GM19023 (cell line): ENCODE data around the gene GALNS.
"Not testable (repeated sequence)": the region's sequence is repeated elsewhere in the genome, so short reads cannot be mapped to it uniquely, and the experiment has no call there.

Source experiments
- ATAC-seq: cut with Tn5 transposase; IDR thresholded peaks from one replicate; pipeline ENCODE4 v1.9.1; 2021; ENCODE audit warnings: mild to moderate bottlenecking, moderate library complexity; ENCODE audit not compliant: unreplicated experiment

The GALNS gene

GRCh38 chr16:88889702-88890352 lies 33.1 kb upstream of the GALNS start:
- ATAC-seq: not testable (repeated sequence)

GRCh38 chr16:88888461-88889387 lies 32.0 kb upstream of the GALNS start:
- no peak for ATAC-seq

- no peak for ATAC-seq
These were observed 31.3 kb upstream of the GALNS start for GRCh38 chr16:88888057-88888456.

DNA sequence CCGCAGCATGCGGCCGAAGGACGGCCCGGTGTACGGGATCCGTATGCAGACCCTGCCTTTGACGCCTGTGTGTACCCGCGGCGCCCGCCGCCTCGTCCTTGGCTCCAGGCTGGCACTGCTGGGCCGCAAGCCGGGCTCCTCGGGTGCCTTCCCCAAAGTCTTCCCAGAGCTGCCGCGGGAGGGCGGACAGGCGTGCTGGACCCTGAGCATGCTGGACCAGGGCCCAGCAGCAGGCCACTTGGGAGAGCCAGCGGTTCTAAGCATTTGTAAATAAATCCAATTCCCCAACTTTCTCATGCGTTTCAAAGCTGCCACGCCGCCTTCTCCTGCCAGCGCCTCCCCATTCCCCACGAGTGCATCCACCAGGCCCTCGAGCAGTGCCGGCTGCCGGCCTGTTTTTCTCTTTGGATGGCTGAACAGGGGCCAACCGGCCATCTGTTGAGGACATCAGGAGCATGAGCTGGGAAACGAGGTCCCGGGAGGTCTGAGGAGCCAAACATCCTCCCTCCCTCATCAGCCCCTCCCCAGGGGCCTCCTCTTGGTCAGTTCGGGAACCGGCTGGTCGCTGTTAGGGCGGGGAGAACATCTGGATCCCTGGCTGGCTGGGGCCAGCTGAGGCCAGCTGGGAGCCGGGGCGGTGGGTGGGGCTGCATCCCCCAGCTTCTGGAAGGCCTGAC lies 30.2 kb upstream of the GALNS start:
- ATAC-seq: no peak

- ATAC-seq: no peak
These were observed 29.7 kb upstream of the GALNS start for GRCh38 chr16:88886420-88886844.

DNA sequence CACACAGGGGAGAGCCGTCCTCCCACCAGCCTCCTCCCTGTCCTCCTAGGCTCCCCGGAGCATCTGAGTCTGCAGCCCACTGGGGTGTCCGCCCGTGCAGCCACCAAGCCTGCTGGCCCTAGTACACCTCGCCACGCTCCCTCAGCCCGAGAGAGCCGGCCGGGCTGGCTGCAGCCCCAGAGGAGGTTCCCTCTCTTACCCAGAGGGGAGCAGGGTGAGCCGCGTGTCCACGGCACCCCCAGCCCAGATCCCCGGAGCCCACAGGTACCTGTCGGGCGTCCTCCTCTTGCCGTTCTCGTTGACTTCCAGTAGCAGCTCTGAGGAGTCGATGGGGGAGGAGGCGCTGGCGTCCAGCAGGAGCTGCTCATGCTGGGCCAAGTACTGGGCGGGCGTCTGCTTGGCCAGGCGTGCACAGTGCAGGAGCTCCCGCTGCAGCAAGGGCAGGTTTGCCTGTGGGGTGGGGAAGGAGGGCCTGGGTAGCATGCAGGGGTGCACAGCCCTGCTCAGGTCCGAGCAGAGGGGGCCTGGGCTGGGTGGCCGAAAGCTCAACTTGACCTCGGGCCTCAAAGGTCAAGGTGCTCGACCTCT lies 29.0 kb upstream of the GALNS start:
- ATAC-seq: no peak

- no peak for ATAC-seq
These were observed 28.0 kb upstream of the GALNS start for GRCh38 chr16:88884569-88885271.

- no peak for ATAC-seq
These were observed 27.2 kb upstream of the GALNS start for GRCh38 chr16:88883946-88884345.

DNA sequence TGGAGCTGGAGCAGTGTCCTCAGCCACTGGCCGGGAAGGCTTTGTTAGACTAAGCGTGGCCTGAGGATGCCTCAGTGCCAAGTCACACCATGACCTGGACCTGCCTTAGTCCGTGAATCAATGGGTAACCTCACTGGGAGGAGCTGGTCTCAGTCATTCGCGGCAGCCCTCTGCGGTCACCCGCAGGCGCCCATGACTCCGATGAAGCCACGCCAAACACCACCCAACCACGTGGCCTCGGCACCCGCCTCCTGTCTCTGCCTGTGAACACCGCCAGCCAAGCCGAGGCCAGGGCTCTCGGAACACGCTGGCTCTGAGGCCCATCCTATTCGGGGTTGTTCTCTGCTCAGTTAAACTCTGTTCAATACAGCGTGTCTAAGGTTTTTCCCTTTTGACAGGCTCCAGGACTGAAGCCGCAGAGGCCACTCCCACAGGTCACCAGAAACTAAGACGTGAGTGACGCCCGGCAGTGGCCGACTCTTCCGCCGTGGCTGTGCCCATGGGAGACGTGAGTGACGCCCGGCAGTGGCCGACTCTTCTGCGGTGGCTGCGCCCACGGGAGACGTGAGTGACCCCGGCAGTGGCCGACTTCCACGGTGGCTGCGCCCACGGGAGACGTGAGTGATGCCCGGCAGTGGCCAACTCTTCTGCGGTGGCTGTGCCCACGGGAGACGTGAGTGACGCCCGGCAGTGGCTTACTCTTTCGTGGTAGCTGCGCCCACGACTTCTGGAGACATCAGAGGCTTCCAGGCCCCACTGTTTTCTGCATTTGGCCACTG lies 26.6 kb upstream of the GALNS start:
- ATAC-seq: no peak

DNA sequence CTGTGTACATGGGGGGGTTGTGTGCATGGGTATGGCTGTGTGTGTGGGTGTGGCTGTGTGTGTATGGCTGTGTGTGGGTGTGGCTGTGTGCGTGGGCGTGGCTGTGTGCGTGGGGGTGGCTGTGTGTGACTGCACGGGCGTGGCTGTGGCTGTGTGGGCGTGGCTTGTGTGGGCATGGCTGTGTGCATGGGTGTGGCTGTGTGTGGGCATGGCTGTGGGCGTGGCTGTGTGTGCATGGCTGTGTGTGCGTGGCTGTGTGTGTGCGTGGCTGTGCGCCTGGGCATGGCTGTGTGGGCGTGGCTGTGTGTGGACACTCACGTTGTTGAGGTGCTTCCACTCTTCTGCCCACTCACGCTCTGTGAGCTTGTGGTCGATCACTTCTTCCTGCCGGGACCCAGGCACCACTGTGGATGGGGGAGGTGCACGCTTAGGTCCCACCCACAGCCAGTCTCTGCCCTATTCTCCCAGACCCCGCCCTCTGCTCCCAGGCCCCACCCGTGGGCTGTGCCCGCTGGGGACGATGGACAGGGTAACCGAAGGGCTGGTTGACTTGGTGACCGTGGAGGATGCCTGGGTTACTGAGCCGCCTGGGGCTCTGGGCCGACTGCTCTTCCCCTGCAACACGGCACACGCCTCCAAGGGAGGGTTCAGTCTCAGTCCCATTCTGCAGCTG lies 25.7 kb upstream of the GALNS start:
- ATAC-seq: no peak

DNA sequence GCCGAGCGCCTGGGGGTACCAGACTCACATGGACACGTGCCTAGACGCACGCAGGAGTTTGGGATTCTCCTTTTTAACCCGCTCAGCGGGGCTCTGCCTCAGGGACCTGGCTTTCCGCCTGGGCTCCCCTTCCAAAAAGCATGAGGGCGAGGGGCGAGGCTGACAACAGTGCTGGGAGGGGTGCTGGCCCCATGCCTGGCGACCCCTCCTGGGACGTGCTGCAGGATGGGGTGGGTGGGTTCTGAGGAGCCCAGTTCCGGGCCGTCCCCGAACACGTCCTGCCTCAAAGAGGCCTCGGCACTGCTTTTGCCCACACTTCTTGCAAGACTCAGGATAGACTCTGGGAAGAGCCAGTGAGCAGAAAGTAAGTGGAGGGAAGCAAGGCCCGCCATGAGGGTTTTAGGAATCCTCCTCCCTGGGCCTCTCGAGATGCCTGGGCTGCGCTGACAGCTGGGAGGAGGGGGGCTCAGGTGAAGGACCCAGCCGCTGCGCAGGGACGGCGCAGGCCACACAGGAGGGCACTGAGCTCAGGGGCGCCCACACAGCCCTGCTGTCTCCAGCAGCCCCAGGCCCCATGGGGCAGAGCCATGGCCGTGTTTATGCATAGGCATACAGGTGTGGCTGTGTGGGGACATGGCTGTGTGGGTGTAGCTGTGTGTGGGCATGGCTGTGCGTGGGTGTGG lies 25.1 kb upstream of the GALNS start:
- no peak for ATAC-seq

DNA sequence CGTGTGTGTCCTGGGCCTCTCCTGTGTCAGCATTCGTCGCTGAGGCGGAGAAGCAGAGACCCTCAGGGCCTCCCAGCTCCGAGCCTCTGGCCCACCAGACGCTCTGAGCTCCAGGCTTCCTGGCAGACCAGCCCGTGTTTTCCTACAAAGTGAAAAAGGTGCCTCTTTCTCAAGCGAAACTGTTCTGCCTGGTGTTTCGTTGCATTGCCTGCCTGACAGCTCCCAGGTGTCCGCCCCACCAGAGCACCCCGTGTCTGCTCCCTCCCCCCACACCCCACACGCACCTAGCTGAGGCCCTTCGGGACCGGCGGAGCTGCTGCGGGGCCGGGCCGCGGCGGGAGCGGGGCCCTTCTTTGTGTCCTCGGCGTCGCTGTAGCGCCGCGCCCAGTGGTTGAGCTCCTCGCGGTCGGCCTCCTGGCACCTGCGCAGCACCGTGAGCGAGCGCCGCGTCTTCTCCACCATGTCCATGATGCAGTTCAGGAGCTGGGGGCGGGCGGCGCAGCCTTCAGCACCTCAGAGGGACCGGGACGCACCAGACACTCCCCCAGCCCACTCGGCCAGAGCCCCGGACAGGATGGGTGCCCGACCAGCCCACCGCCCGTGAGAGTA lies 24.4 kb upstream of the GALNS start:
- no peak for ATAC-seq

GRCh38 chr16:88880226-88881006 lies 23.7 kb upstream of the GALNS start:
- no peak for ATAC-seq

DNA sequence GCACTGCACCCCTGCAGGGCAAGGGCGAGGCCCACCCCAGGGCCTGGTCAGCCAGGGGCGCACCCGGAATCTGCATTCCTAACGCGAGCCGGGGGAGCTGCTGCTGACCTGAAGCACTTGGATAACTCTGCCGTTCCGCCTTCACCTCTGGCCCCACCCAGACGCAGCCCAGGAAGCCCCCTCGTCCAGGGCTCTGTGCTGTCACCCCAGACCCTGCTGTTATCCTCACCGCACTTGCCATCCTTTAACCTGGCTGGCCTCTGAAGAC lies 23.0 kb upstream of the GALNS start:
- ATAC-seq: no peak

DNA sequence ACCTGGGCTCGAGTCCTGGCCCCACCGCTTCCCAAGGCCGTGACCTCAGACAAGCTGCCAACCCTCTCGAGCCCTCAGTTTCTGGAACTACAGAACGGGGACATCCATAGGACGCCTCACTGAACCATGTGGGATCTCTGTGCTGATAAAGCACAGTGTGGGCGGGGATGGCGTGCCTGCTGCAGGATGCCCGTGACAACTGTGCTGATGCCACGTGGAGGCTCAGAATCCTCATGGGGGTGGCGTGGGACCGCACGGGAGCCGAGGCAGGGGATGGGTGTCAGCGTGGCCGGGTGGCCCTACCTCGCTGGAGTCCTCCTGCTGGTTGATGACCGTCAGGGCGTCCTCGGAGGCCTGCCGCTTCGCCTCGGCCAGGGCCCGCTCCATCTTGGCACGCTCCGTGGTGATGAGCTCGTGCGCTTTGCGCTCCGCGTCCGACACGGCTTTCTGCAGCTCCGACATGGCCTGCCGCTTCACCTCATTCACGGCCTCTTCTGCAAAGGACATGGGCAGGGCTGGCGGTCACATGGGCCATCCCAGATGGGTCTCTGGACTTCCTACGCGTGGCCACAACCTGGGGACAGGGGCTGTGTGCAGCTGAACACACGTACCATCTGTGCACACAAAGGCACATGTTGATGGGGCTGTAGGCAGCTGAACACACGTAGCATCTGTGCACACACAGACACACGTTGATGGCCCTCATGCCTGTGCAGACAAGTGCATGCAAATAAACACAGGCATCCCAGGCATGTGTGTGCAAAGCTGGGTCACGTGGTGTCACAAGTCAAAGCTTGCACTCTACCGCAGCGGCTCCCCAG lies 22.4 kb upstream of the GALNS start:
- ATAC-seq: no peak

DNA sequence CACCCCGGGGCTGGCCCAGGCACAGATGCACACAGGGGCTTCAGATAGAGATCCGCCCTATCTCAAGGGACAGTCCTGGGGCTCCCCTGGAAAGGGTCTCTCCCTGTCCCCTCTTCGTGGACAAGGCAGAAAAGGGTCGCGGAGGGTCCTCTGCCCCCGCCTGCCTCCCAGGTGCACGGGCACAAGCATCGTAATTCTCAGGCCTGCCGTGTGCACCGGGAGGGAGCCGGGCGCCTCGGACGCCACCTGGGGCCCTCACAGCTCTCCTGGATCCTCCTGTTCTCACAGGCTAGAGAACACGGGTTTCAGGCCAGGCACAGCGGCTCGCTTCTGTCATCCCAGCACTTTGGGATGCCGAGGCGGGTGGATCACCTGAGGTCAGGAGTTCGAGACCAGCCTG lies 21.6 kb upstream of the GALNS start:
- no peak for ATAC-seq
